ENCODE results near the gene CASP7. TPM values are rescaled to one million over a fixed set of nuclear protein-coding genes. Genes with fewer than 3 reads are reported as not detected.

CASP7 gene
- total RNA-seq, 3 donors from 2014 or later (not counting 1 experiment from before 2014, with no cell fraction given) = 13.4 to 20.0 (median 14.9) TPM

GRCh38 chr10:113754125-113754524, 74.4 kb downstream of the CASP7 start:
- no peaks in the 10 kb centered on the region for H3K9me3 ChIP-seq (ENCODE audit: control insufficient read depth, insufficient read depth, low read length)
- Mint-ChIP-seq H3K27ac (no peak overlapping the region), H3K9me3 (no peaks in the 10 kb centered on the region), H3K4me3 (no peak overlapping the region), H3K4me1 (no peaks in the 10 kb centered on the region), H3K36me3 (no peaks in the 10 kb centered on the region), H3K27me3 (ENCODE audit: low read depth in 2 of 2) (peaks cover 8 to 31% of the 10 kb centered on the region in 2 donors)
- no peaks in the 10 kb centered on the region for H3K4me1 ChIP-seq (ENCODE audit: control insufficient read depth, insufficient read depth, low read length)
- WGBS (ENCODE audit: insufficient coverage) = 85% methylated on average over 2 of the region's 3 CpGs
- no peak overlapping the region for H3K27ac ChIP-seq (ENCODE audit: low read length)
- H3K27me3 ChIP-seq (ENCODE audit: control insufficient read depth, insufficient read depth, low read length) = no peaks in the 10 kb centered on the region
- ATAC-seq (no peak), DNase-seq (no peak)
- intact Hi-C loops (cut with micrococcal nuclease) = no loop called here
- no peaks in the 10 kb centered on the region for H3K36me3 ChIP-seq (ENCODE audit: control insufficient read depth, insufficient read depth, low read length)
- no peak overlapping the region for H3K4me3 ChIP-seq (ENCODE audit: low read length)
- TF ChIP-seq CTCF (IDR thresholded peaks at IDR 0.05) = no peak

- Mint-ChIP-seq H3K4me1 (no peaks in the 10 kb centered on the region), H3K4me3 (no peak overlapping the region), H3K27ac (no peak overlapping the region), H3K27me3 (ENCODE audit: low read depth in 2 of 2) (peaks cover 8 to 32% of the 10 kb centered on the region in 2 donors), H3K36me3 (no peaks in the 10 kb centered on the region), H3K9me3 (no peaks in the 10 kb centered on the region)
- Histone ChIP-seq H3K36me3 (ENCODE audit: control insufficient read depth, insufficient read depth, low read length) (no peaks in the 10 kb centered on the region), H3K9me3 (ENCODE audit: control insufficient read depth, insufficient read depth, low read length) (no peaks in the 10 kb centered on the region), H3K27ac (ENCODE audit: low read length) (no peak overlapping the region), H3K4me1 (ENCODE audit: control insufficient read depth, insufficient read depth, low read length) (no peaks in the 10 kb centered on the region), H3K27me3 (ENCODE audit: control insufficient read depth, insufficient read depth, low read length) (no peaks in the 10 kb centered on the region), H3K4me3 (ENCODE audit: low read length) (no peak overlapping the region)
- no peak for TF ChIP-seq CTCF (IDR thresholded peaks at IDR 0.05)
- intact Hi-C loops (cut with micrococcal nuclease) = no loop called here
- ATAC-seq = no peak
- 93% methylated on average over 9 of the region's 9 CpGs for WGBS (ENCODE audit: insufficient coverage)
- no peak for DNase-seq
These were observed 75.1 kb downstream of the CASP7 start for GRCh38 chr10:113754768-113755167.

- no peaks in the 10 kb centered on the region for H3K9me3 Mint-ChIP-seq
- Histone ChIP-seq H3K27ac (ENCODE audit: low read length) (no peak overlapping the region), H3K4me3 (ENCODE audit: low read length) (no peak overlapping the region), H3K27me3 (ENCODE audit: control insufficient read depth, insufficient read depth, low read length) (no peaks in the 10 kb centered on the region), H3K4me1 (ENCODE audit: control insufficient read depth, insufficient read depth, low read length) (no peaks in the 10 kb centered on the region), H3K9me3 (ENCODE audit: control insufficient read depth, insufficient read depth, low read length) (no peaks in the 10 kb centered on the region), H3K36me3 (ENCODE audit: control insufficient read depth, insufficient read depth, low read length) (no peaks in the 10 kb centered on the region)
- H3K27ac Mint-ChIP-seq = no peak overlapping the region
- H3K27me3 Mint-ChIP-seq (ENCODE audit: low read depth in 2 of 2) = peaks cover 10 to 40% of the 10 kb centered on the region in 2 donors
- 85% methylated on average over 9 of the region's 12 CpGs for WGBS (ENCODE audit: insufficient coverage)
- no peak for TF ChIP-seq CTCF (IDR thresholded peaks at IDR 0.05)
- no peak for DNase-seq
- intact Hi-C loops (cut with micrococcal nuclease) = no loop called here
- no peaks in the 10 kb centered on the region for H3K36me3 Mint-ChIP-seq
- no peaks in the 10 kb centered on the region for H3K4me1 Mint-ChIP-seq
- no peak overlapping the region for H3K4me3 Mint-ChIP-seq
- no peak for ATAC-seq
These were observed 77.3 kb downstream of the CASP7 start for GRCh38 chr10:113756940-113757543.

- no peaks in the 10 kb centered on the region for H3K9me3 ChIP-seq (ENCODE audit: control insufficient read depth, insufficient read depth, low read length)
- no peak for ATAC-seq
- no peak overlapping the region for H3K27ac ChIP-seq (ENCODE audit: low read length)
- H3K4me3 ChIP-seq (ENCODE audit: low read length) = no peak overlapping the region
- TF ChIP-seq CTCF (IDR thresholded peaks at IDR 0.05) = no peak
- Mint-ChIP-seq H3K27ac (no peak overlapping the region), H3K27me3 (ENCODE audit: low read depth in 2 of 2) (peaks cover 14 to 61% of the 10 kb centered on the region in 2 donors), H3K4me3 (no peak overlapping the region), H3K4me1 (no peaks in the 10 kb centered on the region), H3K36me3 (peaks cover 8% of the 10 kb centered on the region), H3K9me3 (peaks cover 0 to 5% of the 10 kb centered on the region in 2 donors)
- intact Hi-C loops (cut with micrococcal nuclease) = no loop called here
- no peaks in the 10 kb centered on the region for H3K27me3 ChIP-seq (ENCODE audit: control insufficient read depth, insufficient read depth, low read length)
- H3K4me1 ChIP-seq (ENCODE audit: control insufficient read depth, insufficient read depth, low read length) = no peaks in the 10 kb centered on the region
- no peaks in the 10 kb centered on the region for H3K36me3 ChIP-seq (ENCODE audit: control insufficient read depth, insufficient read depth, low read length)
- WGBS (ENCODE audit: insufficient coverage) = no CpG with 5 or more reads among the region's 1 CpG
- no peak for DNase-seq
These were observed 82.4 kb downstream of the CASP7 start for GRCh38 chr10:113762083-113762482.

Measured in natural killer cell (primary cell).